IPS DF 6.9 (cell line): Measurements from ENCODE around the gene RPS18.
A peak's percentile ranks its signal among the peaks of the same experiment; 100 is the strongest.
"Not testable (repeated sequence)": the region's sequence is repeated elsewhere in the genome, so short reads cannot be mapped to it uniquely, and the experiment has no call there.

Experiments used
- DNase-seq: peaks from one replicate; pipeline ENCODE4 v3.0.0-alpha.2; 2013; ENCODE audit warnings: low read depth, low spot score
- H3K27ac ChIP-seq: one replicate; pipeline ENCODE4 v1.5.1; 2013; ENCODE audit warnings: low read length, control low read depth
- H3K27me3 ChIP-seq: 2 replicates; pipeline ENCODE4 v1.6.1; 2013; ENCODE audit warnings: mild to moderate bottlenecking, low read length; ENCODE audit not compliant: control insufficient read depth, insufficient read depth
- H3K36me3 ChIP-seq: 2 replicates; pipeline ENCODE4 v1.6.1; 2013; ENCODE audit warnings: low read length; ENCODE audit not compliant: control insufficient read depth, insufficient read depth
- H3K4me1 ChIP-seq: 2 replicates; pipeline ENCODE4 v1.6.1; 2013; ENCODE audit warnings: low read length; ENCODE audit not compliant: control insufficient read depth, insufficient read depth
- H3K4me3 ChIP-seq: 2 replicates; pipeline ENCODE4 v1.5.1; 2013; ENCODE audit warnings: mild to moderate bottlenecking, low read length
- H3K9me3 ChIP-seq: 2 replicates; pipeline ENCODE4 v1.6.1; 2013; ENCODE audit warnings: low read length, inconsistent platforms; ENCODE audit not compliant: control insufficient read depth, insufficient read depth
- WGBS: extraction: QIAGEN DNeasy Blood & Tissue Kit; methylation state at CpG from one replicate; pipeline ENCODE4 v1.1.7; 2013; ENCODE audit warnings: mixed read lengths, missing lambda C conversion rate; ENCODE audit not compliant: insufficient read length, insufficient coverage; 5-methylcytosine and 5-hydroxymethylcytosine counted together

The RPS18 gene

DNA sequence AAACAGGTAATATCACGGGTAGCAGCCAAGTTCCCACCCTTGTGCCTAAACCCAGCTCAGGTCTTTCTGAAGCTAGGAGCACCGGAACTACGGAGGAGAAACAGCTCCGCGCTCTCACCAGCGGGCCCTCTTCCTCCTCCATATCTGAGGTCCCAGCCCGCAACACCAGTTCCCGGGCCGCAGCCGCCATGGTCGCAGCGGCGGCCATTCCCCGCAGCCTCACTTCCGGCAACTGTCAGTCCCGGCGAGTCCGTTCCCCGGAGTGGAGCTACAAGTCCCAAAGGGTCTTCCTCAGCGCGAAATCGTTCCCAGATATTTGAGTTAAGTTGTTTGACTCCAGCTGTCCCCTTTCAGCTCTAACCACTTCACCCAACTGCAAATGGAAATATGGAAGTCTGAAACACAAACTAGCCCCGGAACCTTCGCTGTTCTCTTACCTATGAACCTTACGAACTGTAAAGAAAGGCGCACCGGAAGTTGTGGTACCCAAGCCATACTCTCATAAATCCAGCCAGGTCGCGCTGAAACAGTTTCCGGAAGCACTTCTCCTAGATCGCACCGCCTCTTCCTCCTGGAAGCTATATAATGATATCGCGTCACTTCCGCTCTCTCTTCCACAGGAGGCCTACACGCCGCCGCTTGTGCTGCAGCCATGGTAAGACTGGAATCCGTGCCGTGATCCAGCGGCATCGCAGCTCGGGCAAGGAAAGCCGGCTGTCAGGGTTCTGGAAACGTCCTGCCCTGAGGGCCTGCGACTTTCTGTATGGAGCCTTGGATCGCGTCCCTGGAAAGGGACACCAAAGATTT, at the start of gene RPS18, which contains the start of gene VPS52:
TSS of gene RPS18 (plus strand) at position 608 of the 807 bp plus-strand sequence. CDS start at position 653, 45 bp downstream.
TSS of gene VPS52 (minus strand) at position 409 of the 807 bp plus-strand sequence. CDS start at position 208, 201 bp downstream.
- DNase-seq, result peak; percentile 96
- Histone ChIP-seq H3K36me3 (peaks cover 26% of the 10 kb centered on the region; the same call in 1 of the 2 replicates), H3K4me1 (no peaks in the 10 kb centered on the region)

GRCh38 chr6:33226503-33227120, 45.3 kb upstream of the RPS18 start:
- H3K27ac ChIP-seq, H3K4me1 ChIP-seq, H3K4me3 ChIP-seq, H3K36me3 ChIP-seq, H3K9me3 ChIP-seq, DNase-seq, H3K27me3 ChIP-seq: not testable (repeated sequence)
- WGBS, result no CpG with 5 or more reads among the region's 14 CpGs

More for the DNA sequence above, at the start of gene RPS18, which contains the start of gene VPS52:
- H3K27ac ChIP-seq, result no peak within 1 kb of the TSS
- no CpG with 5 or more reads among the region's 48 CpGs for WGBS
- H3K4me3 ChIP-seq, result peak within 1 kb of the TSS; percentile 92
- no peaks in the 10 kb centered on the region for H3K9me3 ChIP-seq
- H3K27me3 ChIP-seq, result no peaks in the 10 kb centered on the region

DNA sequence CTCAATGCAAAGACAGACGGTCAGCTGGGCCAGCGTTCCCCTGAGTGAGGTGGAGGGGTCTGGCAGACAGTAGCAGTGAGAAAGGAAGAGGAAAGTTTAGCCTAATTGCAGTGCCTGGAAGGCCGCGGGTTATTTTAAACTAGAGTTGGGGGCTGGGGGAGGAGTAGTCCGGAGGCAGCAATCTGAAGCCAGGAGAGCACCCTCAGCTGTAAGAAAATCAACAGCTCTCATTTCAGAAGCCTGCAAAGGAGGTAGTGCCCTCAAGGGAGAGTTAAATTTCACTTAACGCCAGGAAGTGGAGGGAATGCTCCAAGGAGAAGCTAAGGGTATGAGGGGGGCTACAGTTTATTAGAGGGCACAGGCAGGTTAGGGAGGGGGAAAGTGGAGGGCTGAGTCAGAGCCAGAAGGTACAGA, 36.6 kb upstream of the RPS18 start:
- DNase-seq, result no peak
- H3K27me3 ChIP-seq, result no peaks in the 10 kb centered on the region; the same call in 1 of the 2 replicates
- WGBS, result no CpG with 5 or more reads among the region's 6 CpGs
- no peak overlapping the region for H3K4me3 ChIP-seq
- peaks cover 3% of the 10 kb centered on the region for H3K4me1 ChIP-seq
- no peak overlapping the region for H3K27ac ChIP-seq
- H3K9me3 ChIP-seq, result no peaks in the 10 kb centered on the region
- no peaks in the 10 kb centered on the region for H3K36me3 ChIP-seq

DNA sequence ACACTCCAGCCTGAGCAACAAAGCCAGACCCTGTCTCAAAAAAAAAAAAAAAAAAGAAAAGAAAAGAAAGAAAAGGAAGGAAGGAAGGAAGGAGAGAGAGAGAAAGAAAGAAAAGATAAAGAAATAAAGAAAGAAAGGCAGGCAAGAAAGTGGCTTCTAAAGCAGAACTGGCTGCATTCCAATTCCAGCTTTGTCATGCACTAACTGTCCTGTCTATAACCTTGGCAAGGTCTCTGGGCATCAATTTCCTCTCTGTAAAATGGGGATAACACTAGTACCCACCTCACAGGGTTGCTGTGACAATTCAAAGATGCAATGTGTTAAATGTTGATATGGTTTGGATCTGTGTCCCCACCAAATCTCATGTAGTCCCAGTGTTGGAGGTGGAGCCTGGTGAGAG, 35.5 kb upstream of the RPS18 start:
- DNase-seq, result no peak
- no peaks in the 10 kb centered on the region; the same call in 1 of the 2 replicates for H3K27me3 ChIP-seq
- no peak overlapping the region for H3K4me3 ChIP-seq
- no peak overlapping the region for H3K27ac ChIP-seq
- H3K4me1 ChIP-seq, result peaks cover 3% of the 10 kb centered on the region
- H3K36me3 ChIP-seq, result no peaks in the 10 kb centered on the region
- no peaks in the 10 kb centered on the region for H3K9me3 ChIP-seq

- WGBS, result no CpG with 5 or more reads among the region's 6 CpGs
- no peak overlapping the region for H3K27ac ChIP-seq
- no peak for DNase-seq
- no peaks in the 10 kb centered on the region for H3K36me3 ChIP-seq
- H3K27me3 ChIP-seq, result no peaks in the 10 kb centered on the region; the same call in 1 of the 2 replicates
- H3K4me1 ChIP-seq, result peaks cover 3% of the 10 kb centered on the region
- no peak overlapping the region for H3K4me3 ChIP-seq
- no peaks in the 10 kb centered on the region for H3K9me3 ChIP-seq
Measured at GRCh38 chr6:33236852-33237251, 35.0 kb upstream of the RPS18 start.

DNA sequence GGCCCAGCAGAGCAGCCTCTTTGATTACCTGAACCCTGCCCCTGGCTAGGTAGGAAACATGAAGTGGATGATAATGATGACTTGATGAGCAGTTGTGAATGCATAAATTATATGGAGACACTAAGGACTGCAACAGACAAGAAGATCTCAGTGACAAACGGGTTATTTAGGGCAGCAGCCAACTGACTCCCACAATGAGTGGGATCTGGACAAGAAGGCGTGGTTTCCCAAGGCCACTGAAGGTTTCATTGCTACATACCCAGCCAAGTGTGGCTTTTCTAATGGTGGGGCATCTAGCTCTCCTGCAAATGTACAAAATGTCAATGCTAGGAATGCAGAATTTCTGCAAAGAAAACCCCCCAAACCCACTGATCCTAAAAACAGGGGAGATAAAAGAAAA, 34.1 kb upstream of the RPS18 start:
- Histone ChIP-seq H3K36me3 (no peaks in the 10 kb centered on the region), H3K4me3 (no peak overlapping the region), H3K4me1 (peaks cover 3% of the 10 kb centered on the region), H3K27me3 (no peaks in the 10 kb centered on the region; the same call in 1 of the 2 replicates), H3K27ac (no peak overlapping the region), H3K9me3 (no peaks in the 10 kb centered on the region)
- WGBS, result no CpG with 5 or more reads among the region's 2 CpGs
- no peak for DNase-seq

- Histone ChIP-seq H3K4me3 (no peak overlapping the region), H3K27ac (no peak overlapping the region), H3K36me3 (no peaks in the 10 kb centered on the region), H3K4me1 (no peaks in the 10 kb centered on the region), H3K9me3 (no peaks in the 10 kb centered on the region), H3K27me3 (no peaks in the 10 kb centered on the region; the same call in 1 of the 2 replicates)
- no CpG with 5 or more reads among the region's 3 CpGs for WGBS
- no peak for DNase-seq
Measured at GRCh38 chr6:33241968-33242367, 29.9 kb upstream of the RPS18 start.

GRCh38 chr6:33243476-33243875, 28.4 kb upstream of the RPS18 start:
- H3K4me1 ChIP-seq, result no peaks in the 10 kb centered on the region
- H3K27me3 ChIP-seq, result no peaks in the 10 kb centered on the region; the same call in 1 of the 2 replicates
- H3K9me3 ChIP-seq, result no peaks in the 10 kb centered on the region
- H3K36me3 ChIP-seq, result no peaks in the 10 kb centered on the region
- no peak for DNase-seq
- H3K27ac ChIP-seq, result no peak overlapping the region
- no peak overlapping the region for H3K4me3 ChIP-seq
- no CpG with 5 or more reads among the region's 1 CpG for WGBS

DNA sequence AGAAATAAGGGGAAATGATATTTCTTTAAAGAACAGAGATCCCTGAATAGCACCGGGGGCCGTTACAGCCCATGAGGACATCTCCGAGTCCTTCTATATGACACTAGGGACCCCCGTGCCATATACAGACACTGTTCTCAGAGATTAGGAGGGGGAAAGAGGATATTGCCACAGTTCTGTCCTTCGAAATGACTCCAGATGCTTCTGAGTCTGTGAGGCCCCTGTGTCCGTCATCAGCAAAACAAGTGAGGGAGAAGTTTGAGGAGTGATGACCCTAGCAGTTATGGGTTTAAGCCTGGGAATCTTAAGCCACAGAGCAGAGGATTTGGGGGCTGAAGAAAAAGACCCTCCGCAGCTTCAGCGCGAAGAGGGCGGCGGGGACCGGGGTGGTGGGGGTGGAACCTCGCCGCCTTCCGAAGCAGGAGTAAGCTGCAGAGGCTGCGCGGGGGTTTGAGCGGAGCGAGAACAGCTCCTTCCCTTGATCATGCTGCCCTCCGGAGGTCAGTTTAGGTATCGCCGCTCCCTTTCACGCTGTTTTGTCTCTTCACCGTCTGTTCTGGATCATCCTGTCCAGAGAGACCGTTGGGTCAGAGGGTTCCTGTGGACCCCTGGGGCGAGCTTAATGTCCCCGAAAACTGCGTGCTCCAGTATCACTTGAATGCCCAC, 23.8 kb upstream of the RPS18 start:
- no peaks in the 10 kb centered on the region; the same call in 1 of the 2 replicates for H3K27me3 ChIP-seq
- peak overlapping the region; percentile 10; the same call in 1 of the 2 replicates for H3K4me3 ChIP-seq
- peak; percentile 86 for DNase-seq
- no peaks in the 10 kb centered on the region for H3K9me3 ChIP-seq
- H3K4me1 ChIP-seq, result 0 out of 2 replicates have a peak, but pooled peaks cover 2% of the 10 kb centered on the region
- H3K36me3 ChIP-seq, result no peaks in the 10 kb centered on the region
- WGBS, result no CpG with 5 or more reads among the region's 28 CpGs
- no peak overlapping the region for H3K27ac ChIP-seq

GRCh38 chr6:33248643-33248931, 23.3 kb upstream of the RPS18 start:
- peak overlapping the region; percentile 14; the same call in 1 of the 2 replicates for H3K4me3 ChIP-seq
- DNase-seq, result no peak
- H3K4me1 ChIP-seq, result 0 out of 2 replicates have a peak, but pooled peaks cover 2% of the 10 kb centered on the region
- no peaks in the 10 kb centered on the region; the same call in 1 of the 2 replicates for H3K27me3 ChIP-seq
- WGBS, result no CpG with 5 or more reads among the region's 18 CpGs
- no peaks in the 10 kb centered on the region for H3K36me3 ChIP-seq
- H3K27ac ChIP-seq, result no peak overlapping the region
- no peaks in the 10 kb centered on the region for H3K9me3 ChIP-seq
